DND-41 (cell line): ENCODE measurements around the gene ABCG4.

ENCODE experiments used
- ATAC-seq: fragments of 200-7000 bp; cut with Tn5 transposase; 3 replicates; pipeline ENCODE4 v1.9.1; 2021; ENCODE audit warnings: low read depth; ENCODE audit not compliant: insufficient read depth
- DNase-seq: peaks from one replicate; pipeline ENCODE4 v3.0.0-alpha.2; 2020
- H2AFZ ChIP-seq: 2 replicates; pipeline ENCODE4 v1.6.0; 2012; ENCODE audit warnings: low read depth, low read length
- H3K27ac ChIP-seq: 2 replicates; pipeline ENCODE4 v1.5.1; 2012; ENCODE audit warnings: low read length, inconsistent platforms
- H3K27me3 ChIP-seq: fragments of 200-600 bp; sonication (generic); 2 replicates; pipeline ENCODE4 v1.6.0; 2012; ENCODE audit warnings: low read length, mild to moderate bottlenecking, inconsistent platforms; ENCODE audit not compliant: insufficient read depth, poor library complexity
- H3K36me3 ChIP-seq: 2 replicates; pipeline ENCODE4 v1.5.1; 2012; ENCODE audit warnings: low read length, inconsistent platforms; ENCODE audit not compliant: insufficient read depth
- H3K4me1 ChIP-seq: 2 replicates; pipeline ENCODE4 v1.5.1; 2012; ENCODE audit warnings: mild to moderate bottlenecking, low read length; ENCODE audit not compliant: insufficient read depth
- H3K4me2 ChIP-seq: 2 replicates; pipeline ENCODE4 v1.6.0; 2012; ENCODE audit warnings: mild to moderate bottlenecking, moderate library complexity, low read length, inconsistent platforms; ENCODE audit not compliant: insufficient read depth
- H3K4me3 ChIP-seq, 2 experiments: fragments of 200-600 bp in 1 of 2; shearing (Covaris generic) in 1 of 2; 2 replicates each; pipeline ENCODE4 v1.5.1; 2012 to 2016; ENCODE audit warnings: inconsistent platforms in 2 of 2, low read length in 2 of 2, mild to moderate bottlenecking in 2 of 2, low read depth in 1 of 2, moderate library complexity in 1 of 2
- H3K79me2 ChIP-seq: 2 replicates; pipeline ENCODE4 v1.6.0; 2012; ENCODE audit warnings: low read length, inconsistent platforms; ENCODE audit not compliant: insufficient read depth
- H3K9ac ChIP-seq: 2 replicates; pipeline ENCODE4 v1.6.0; 2012; ENCODE audit warnings: low read depth, mild to moderate bottlenecking, inconsistent platforms, low read length, moderate library complexity
- H3K9me3 ChIP-seq: 2 replicates; pipeline ENCODE4 v1.5.1; 2012; ENCODE audit warnings: low read length, moderate library complexity, mild to moderate bottlenecking, inconsistent platforms; ENCODE audit not compliant: insufficient read depth, severe bottlenecking
- H4K20me1 ChIP-seq: 2 replicates; pipeline ENCODE4 v1.6.0; 2012; ENCODE audit warnings: low read length; ENCODE audit not compliant: insufficient read depth
- CTCF ChIP-seq: IDR thresholded peaks from 2 replicates; pipeline ENCODE4 v1.5.1; 2012; ENCODE audit warnings: borderline replicate concordance, low read length, moderate library complexity, mild to moderate bottlenecking; ENCODE audit not compliant: poor library complexity, severe bottlenecking; ENCODE audit errors: extremely low read depth
- EZH2 ChIP-seq: IDR thresholded peaks from 3 replicates; pipeline ENCODE4 v1.6.1; 2012; ENCODE audit warnings: borderline replicate concordance, low read depth, mild to moderate bottlenecking, moderate library complexity, low read length, inconsistent platforms; ENCODE audit not compliant: severe bottlenecking

ABCG4 gene

GRCh38 chr11:119210050-119210449, 61.2 kb downstream of the ABCG4 start:
- no peak overlapping the region for H2AFZ ChIP-seq
- no peaks in the 10 kb centered on the region for H3K9me3 ChIP-seq
- no peak overlapping the region for H3K4me2 ChIP-seq
- H3K4me1 ChIP-seq: peaks cover 35% of the 10 kb centered on the region
- H4K20me1 ChIP-seq: peaks cover 18% of the 10 kb centered on the region; the same call in 1 of the 2 replicates
- H3K9ac ChIP-seq: no peak overlapping the region
- DNase-seq (no peak), ATAC-seq (no peak)
- no peaks in the 10 kb centered on the region for H3K27me3 ChIP-seq
- TF ChIP-seq CTCF (no peak), EZH2 (no peak)
- H3K27ac ChIP-seq: no peak overlapping the region
- no peaks in the 10 kb centered on the region; the same call in 1 of the 2 replicates for H3K36me3 ChIP-seq
- H3K79me2 ChIP-seq: peaks cover 87% of the 10 kb centered on the region
- no peak overlapping the region for H3K4me3 ChIP-seq
